OCI-LY7 (cell line): ENCODE measurements around the gene THRAP3. TPM values are rescaled to one million over a fixed set of nuclear protein-coding genes. Genes with fewer than 3 reads are reported as not detected.

Source experiments
- BruUV-seq: library from RNA; stranded (reverse); fragments of 400-500 nt; replicated peaks from 2 replicates; lab custom pipeline; 2021; lab: Mats Ljungman, UMichigan
- CTCF ChIA-PET: fragments of 300-600 bp; sonication (Branson Sonifier 250); formaldehyde crosslinking; loops from one replicate; lab custom pipeline; 2022; ENCODE audit warnings: antibody characterized with exemption; ENCODE audit not compliant: unreplicated experiment; lab: Charles Lee
- POLR2A ChIA-PET: fragments of 300-600 bp; sonication (Branson Sonifier 250); formaldehyde crosslinking; loops from one replicate; lab custom pipeline; 2022; ENCODE audit warnings: antibody characterized with exemption; lab: Charles Lee
- DNase-seq: peaks from one replicate; pipeline ENCODE4 v3.0.0-alpha.2; 2015; ENCODE audit warnings: low spot score
- H2AFZ ChIP-seq: fragments of 200-600 bp; sonication (generic), shearing (Covaris generic); 2 replicates; pipeline ENCODE4 v1.6.1; 2014; ENCODE audit warnings: mild to moderate bottlenecking, antibody characterized with exemption, low read length, moderate library complexity
- H3K27ac ChIP-seq: fragments of 200-600 bp; sonication (generic); 2 replicates; pipeline ENCODE4 v1.5.1; 2014; ENCODE audit warnings: mixed run types, low read depth, mild to moderate bottlenecking, moderate library complexity, low read length, inconsistent platforms; ENCODE audit not compliant: poor library complexity, severe bottlenecking
- H3K36me3 ChIP-seq: fragments of 200-600 bp; sonication (generic); 2 replicates; pipeline ENCODE4 v1.6.1; 2014; ENCODE audit warnings: mild to moderate bottlenecking, antibody characterized with exemption, low read length, moderate library complexity, mixed read lengths; ENCODE audit not compliant: insufficient read depth
- H3K4me1 ChIP-seq: fragments of 200-600 bp; sonication (generic); 2 replicates; pipeline ENCODE4 v1.5.1; 2014; ENCODE audit warnings: mild to moderate bottlenecking, low read length; ENCODE audit not compliant: insufficient read depth, poor library complexity, severe bottlenecking
- H3K4me2 ChIP-seq: fragments of 200-600 bp; sonication (generic); 2 replicates; pipeline ENCODE4 v1.6.1; 2014; ENCODE audit warnings: mild to moderate bottlenecking, low read length
- H3K4me3 ChIP-seq: fragments of 200-600 bp; sonication (generic); 2 replicates; pipeline ENCODE4 v1.5.1; 2014; ENCODE audit warnings: mild to moderate bottlenecking, low read depth, low read length; ENCODE audit not compliant: poor library complexity, severe bottlenecking
- H3K79me2 ChIP-seq: fragments of 200-600 bp; sonication (generic); 2 replicates; pipeline ENCODE4 v1.6.1; 2016; ENCODE audit warnings: low read depth, mild to moderate bottlenecking, low read length, moderate library complexity, mixed read lengths; ENCODE audit not compliant: insufficient read depth
- H3K9me2 ChIP-seq: fragments of 200-600 bp; sonication (generic); 2 replicates; pipeline ENCODE4 v1.6.1; 2016; ENCODE audit warnings: mild to moderate bottlenecking, low read length, mixed read lengths; ENCODE audit not compliant: insufficient read depth
- H3K9me3 ChIP-seq: fragments of 200-600 bp; sonication (generic); 2 replicates; pipeline ENCODE4 v1.6.1; 2014; ENCODE audit warnings: mild to moderate bottlenecking, mixed run types, low read length, mixed read lengths
- H4K20me1 ChIP-seq: fragments of 200-600 bp; sonication (generic); 2 replicates; pipeline ENCODE4 v1.6.1; 2014; ENCODE audit warnings: mild to moderate bottlenecking, antibody characterized with exemption, low read length, moderate library complexity, mixed read lengths; ENCODE audit not compliant: insufficient read depth
- CTCF ChIP-seq: fragments of 200-600 bp; sonication (generic); conservative IDR thresholded peaks from 2 replicates; pipeline ENCODE4 v1.5.1; 2014; ENCODE audit warnings: mild to moderate bottlenecking, antibody characterized with exemption, low read length, moderate library complexity, mixed read lengths
- EZH2phosphoT487 ChIP-seq: fragments of 200-600 bp; sonication (generic); IDR thresholded peaks from 2 replicates; pipeline ENCODE4 v1.6.1; 2018; ENCODE audit warnings: low read depth, borderline replicate concordance, mild to moderate bottlenecking, mixed run types, antibody characterized with exemption, low read length, moderate library complexity, mixed read lengths
- intact Hi-C: fragments of 100-400 bp; cut with micrococcal nuclease; formaldehyde crosslinking; loops from one replicate; pipeline ENCODE4 v1.10.0; 2022; ENCODE audit not compliant: unreplicated experiment
- total RNA-seq, 2 experiments: library from RNA; depleted of rRNA in 1 of 2; stranded (reverse); fragments of >200 nt in 1 of 2; shearing (Covaris generic) in 1 of 2; gene quantifications; 2 replicates each; pipeline ENCODE4 v1.2.3, GENCODE V29; 2014 to 2022

Gene THRAP3
- total RNA-seq, 2 experiments from 2014 or later, result 98.7 to 132 TPM

GRCh38 chr1:36327421-36328087 lies 103.3 kb downstream of the THRAP3 start:
- H4K20me1 ChIP-seq, result no peaks in the 10 kb centered on the region
- POLR2A ChIA-PET, result no interaction called here
- no peaks in the 10 kb centered on the region for H3K9me3 ChIP-seq
- H3K4me1 ChIP-seq, result peaks cover 55% of the 10 kb centered on the region
- H3K36me3 ChIP-seq, result no peaks in the 10 kb centered on the region
- no peak for TF ChIP-seq CTCF
- TF ChIP-seq EZH2phosphoT487, result no peak
- intact Hi-C loops, result no loop called here
- no TSS peak for BruUV-seq
- no peak overlapping the region for H3K4me3 ChIP-seq
- DNase-seq, result no peak
- H3K27ac ChIP-seq, result no peak overlapping the region
- no peaks in the 10 kb centered on the region for H3K79me2 ChIP-seq
- H3K4me2 ChIP-seq, result no peak overlapping the region
- CTCF ChIA-PET, result no interaction called here
- H2AFZ ChIP-seq, result no peak overlapping the region
- H3K9me2 ChIP-seq, result no peaks in the 10 kb centered on the region

GRCh38 chr1:36328088-36328480 lies 103.8 kb downstream of the THRAP3 start:
- H3K9me3 ChIP-seq, result no peaks in the 10 kb centered on the region
- CTCF ChIA-PET, result no interaction called here
- peaks cover 51% of the 10 kb centered on the region for H3K4me1 ChIP-seq
- H4K20me1 ChIP-seq, result no peaks in the 10 kb centered on the region
- H3K27ac ChIP-seq, result no peak overlapping the region
- BruUV-seq, result no TSS peak
- H3K4me3 ChIP-seq, result no peak overlapping the region
- no peaks in the 10 kb centered on the region for H3K36me3 ChIP-seq
- no peak overlapping the region for H2AFZ ChIP-seq
- intact Hi-C loops, result no loop called here
- no peak for DNase-seq
- H3K79me2 ChIP-seq, result no peaks in the 10 kb centered on the region
- no peak for TF ChIP-seq CTCF
- no peak for TF ChIP-seq EZH2phosphoT487
- no peak overlapping the region for H3K4me2 ChIP-seq
- POLR2A ChIA-PET, result no interaction called here
- no peaks in the 10 kb centered on the region for H3K9me2 ChIP-seq

- no peak overlapping the region for H2AFZ ChIP-seq
Observed at GRCh38 chr1:36328713-36329112, 104.5 kb downstream of the THRAP3 start.

More at GRCh38 chr1:36328713-36329112, 104.5 kb downstream of the THRAP3 start:
- no TSS peak for BruUV-seq
- ChIA-PET CTCF (no interaction called here), POLR2A (no interaction called here)
- Histone ChIP-seq H3K4me3 (no peak overlapping the region), H3K27ac (no peak overlapping the region), H3K9me3 (no peaks in the 10 kb centered on the region), H3K4me1 (peaks cover 47% of the 10 kb centered on the region), H3K4me2 (no peak overlapping the region), H3K9me2 (no peaks in the 10 kb centered on the region), H3K36me3 (no peaks in the 10 kb centered on the region), H3K79me2 (no peaks in the 10 kb centered on the region), H4K20me1 (no peaks in the 10 kb centered on the region)
- intact Hi-C loops, result no loop called here
- DNase-seq, result no peak
- TF ChIP-seq EZH2phosphoT487, result no peak
- no peak for TF ChIP-seq CTCF
